T-helper 1 cell treated with Interleukin-12 subunit alpha and Interleukin-12 subunit beta and Interleukin-4 antibody, amounts not matched to agents 30 μg/mL and 1 μg/mL, for 36 hours (primary cell): ENCODE measurements around the gene TMEM100.

Experiments used
- H3K27ac Mint-ChIP-seq: one replicate; pipeline ENCODE4 v1.8.0; 2021; ENCODE audit warnings: mild to moderate bottlenecking, mixed read lengths
- H3K27me3 Mint-ChIP-seq: one replicate; pipeline ENCODE4 v1.8.0; 2021; ENCODE audit warnings: low read depth, mixed read lengths
- H3K36me3 Mint-ChIP-seq: one replicate; pipeline ENCODE4 v1.8.0; 2021; ENCODE audit warnings: low read depth, mixed read lengths
- H3K4me1 Mint-ChIP-seq: one replicate; pipeline ENCODE4 v1.8.0; 2021; ENCODE audit warnings: low read depth, mixed read lengths
- H3K4me3 Mint-ChIP-seq: one replicate; pipeline ENCODE4 v1.8.0; 2021; ENCODE audit warnings: mild to moderate bottlenecking, moderate library complexity, mixed read lengths
- H3K9me3 Mint-ChIP-seq: one replicate; pipeline ENCODE4 v1.8.0; 2021; ENCODE audit warnings: mixed read lengths

TMEM100 gene

DNA sequence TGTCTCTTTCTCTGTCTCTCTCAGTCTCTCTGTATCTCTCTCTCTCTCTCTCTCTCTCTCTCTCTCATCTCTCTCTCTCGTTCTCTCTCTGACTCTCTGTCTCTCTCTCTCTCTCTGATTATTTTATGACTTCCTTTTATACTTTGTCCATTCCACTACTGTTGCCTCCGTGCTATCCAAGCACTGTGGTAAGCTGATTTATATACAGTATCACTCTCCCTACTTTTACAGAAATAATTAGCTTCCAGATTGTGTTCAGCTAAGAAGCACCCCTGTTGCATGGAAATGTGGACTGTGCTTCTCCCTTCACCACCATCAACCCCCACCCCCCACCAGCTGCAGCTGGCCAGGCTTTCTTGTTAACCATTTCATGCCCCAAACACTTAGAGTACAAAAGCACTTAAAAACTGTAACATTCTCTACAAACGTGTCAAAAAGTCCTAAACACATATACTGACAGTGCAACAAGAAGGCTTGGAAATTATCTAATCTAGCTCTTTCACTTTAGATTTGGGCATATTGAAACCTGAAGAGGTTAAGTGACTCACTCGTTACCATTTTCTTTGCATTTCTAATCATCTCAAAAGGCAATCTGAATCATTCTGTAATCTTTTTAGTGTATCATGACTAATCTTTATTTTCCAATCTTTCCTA lies 11.6 kb upstream of the TMEM100 start:
- peaks cover 16% of the 10 kb centered on the region for H3K27me3 Mint-ChIP-seq
- no peaks in the 10 kb centered on the region for H3K9me3 Mint-ChIP-seq
- no peaks in the 10 kb centered on the region for H3K36me3 Mint-ChIP-seq
- peaks cover 10% of the 10 kb centered on the region for H3K4me1 Mint-ChIP-seq
- no peak overlapping the region for H3K4me3 Mint-ChIP-seq
- H3K27ac Mint-ChIP-seq = no peak overlapping the region

DNA sequence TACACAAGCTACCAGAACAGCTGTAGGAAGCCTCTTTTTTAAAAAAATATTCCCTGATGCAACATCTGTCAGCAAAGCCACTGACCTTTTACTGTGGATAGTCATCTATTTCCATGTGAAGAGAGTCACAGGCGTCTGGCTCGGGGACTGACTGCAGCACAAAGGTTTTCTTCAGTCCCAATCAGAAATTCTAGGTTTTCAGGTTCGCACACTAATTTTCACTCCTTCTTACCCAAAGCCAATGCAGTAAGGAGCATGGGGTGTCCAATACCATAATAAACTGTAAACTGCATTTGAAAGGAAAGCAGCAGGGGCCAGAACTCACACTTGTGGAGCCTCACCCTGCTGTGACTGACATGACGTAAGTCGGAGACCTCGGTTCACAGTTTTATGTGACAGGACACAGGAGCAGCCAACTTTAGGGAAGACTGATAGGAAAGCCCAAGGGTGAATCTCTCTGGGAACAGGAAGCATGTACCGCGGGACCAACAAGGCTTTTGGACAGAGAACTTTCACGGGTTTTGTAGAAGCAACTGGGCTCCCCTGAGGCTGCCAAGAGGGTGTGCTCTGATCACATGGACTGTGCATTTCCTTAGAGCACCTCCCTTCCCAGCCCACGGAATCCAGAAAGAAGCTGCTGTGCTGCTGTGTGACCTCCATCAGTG lies 9.1 kb upstream of the TMEM100 start:
- Mint-ChIP-seq H3K36me3 (no peaks in the 10 kb centered on the region), H3K9me3 (no peaks in the 10 kb centered on the region), H3K27ac (no peak overlapping the region), H3K27me3 (peaks cover 25% of the 10 kb centered on the region), H3K4me3 (no peak overlapping the region), H3K4me1 (peaks cover 10% of the 10 kb centered on the region)

- Mint-ChIP-seq H3K4me1 (peaks cover 10% of the 10 kb centered on the region), H3K9me3 (no peaks in the 10 kb centered on the region), H3K27me3 (peaks cover 30% of the 10 kb centered on the region), H3K4me3 (no peak overlapping the region), H3K27ac (no peak overlapping the region), H3K36me3 (no peaks in the 10 kb centered on the region)
These were observed 8.1 kb upstream of the TMEM100 start for GRCh38 chr17:55730808-55731207.

DNA sequence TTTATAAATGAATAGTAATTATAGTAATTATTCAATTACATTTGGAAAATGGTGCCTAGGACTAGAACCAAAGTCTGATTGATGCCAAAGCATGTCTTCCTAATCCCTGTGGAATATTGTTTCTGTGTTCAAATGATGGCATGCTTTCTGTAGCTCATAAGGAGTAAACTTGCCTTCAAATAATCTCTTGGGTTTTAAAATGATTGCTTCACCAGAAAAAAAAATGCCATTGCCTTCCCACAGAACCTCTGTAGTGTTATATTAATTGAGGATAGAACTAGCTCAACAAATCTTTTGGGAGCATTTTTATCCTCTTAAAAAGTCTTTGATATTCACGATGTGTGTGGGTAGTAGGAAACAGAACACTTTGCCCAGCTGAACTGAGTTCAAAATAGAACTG lies 7.7 kb upstream of the TMEM100 start:
- Mint-ChIP-seq H3K36me3 (no peaks in the 10 kb centered on the region), H3K9me3 (no peaks in the 10 kb centered on the region), H3K4me3 (no peak overlapping the region), H3K27ac (no peak overlapping the region), H3K4me1 (peaks cover 10% of the 10 kb centered on the region), H3K27me3 (peaks cover 31% of the 10 kb centered on the region)

DNA sequence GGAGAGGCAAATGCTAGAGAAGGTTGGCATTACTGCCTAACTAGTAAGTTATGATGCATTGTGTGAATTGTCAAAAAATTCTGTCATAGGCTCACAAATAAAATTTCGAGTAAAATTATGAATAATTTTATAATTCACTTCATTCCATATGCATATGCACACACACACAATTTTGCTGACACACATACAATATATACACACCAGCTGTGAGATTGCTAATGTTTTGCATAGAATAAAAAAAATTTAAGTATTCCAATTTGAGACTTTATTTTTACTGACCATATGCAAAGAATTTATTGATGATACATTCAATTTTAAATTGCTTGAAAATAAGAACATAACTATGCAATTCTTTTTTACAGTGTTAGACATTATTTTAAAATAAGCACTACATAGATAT lies 6.8 kb upstream of the TMEM100 start:
- Mint-ChIP-seq H3K4me3 (no peak overlapping the region), H3K27ac (no peak overlapping the region), H3K4me1 (peaks cover 7% of the 10 kb centered on the region), H3K36me3 (no peaks in the 10 kb centered on the region), H3K9me3 (no peaks in the 10 kb centered on the region), H3K27me3 (peaks cover 40% of the 10 kb centered on the region)

DNA sequence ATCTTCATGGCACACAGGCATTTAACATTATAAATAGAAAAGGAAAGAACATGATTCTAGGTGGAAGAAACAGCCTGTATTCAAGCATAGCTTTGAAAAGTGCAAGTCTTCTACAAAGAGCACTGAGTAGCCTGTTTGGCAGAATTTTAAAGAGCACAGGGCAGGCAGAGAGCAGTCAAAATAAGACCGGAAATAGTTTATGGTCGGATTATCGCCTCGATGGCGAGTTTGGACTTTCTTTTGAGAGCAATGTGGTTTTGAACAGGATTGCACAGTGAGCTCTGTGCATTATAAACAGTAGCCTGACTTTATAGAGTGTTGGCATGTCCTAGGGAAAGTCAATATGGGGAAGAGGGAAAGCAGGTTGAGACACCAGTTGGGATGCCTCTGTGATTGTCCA lies 6.2 kb upstream of the TMEM100 start:
- Mint-ChIP-seq H3K27ac (no peak overlapping the region), H3K36me3 (no peaks in the 10 kb centered on the region), H3K4me3 (no peak overlapping the region), H3K27me3 (peaks cover 46% of the 10 kb centered on the region), H3K9me3 (no peaks in the 10 kb centered on the region), H3K4me1 (peaks cover 1% of the 10 kb centered on the region)

- peaks cover 49% of the 10 kb centered on the region for H3K27me3 Mint-ChIP-seq
- H3K27ac Mint-ChIP-seq = no peak overlapping the region
- H3K4me1 Mint-ChIP-seq = no peaks in the 10 kb centered on the region
- no peaks in the 10 kb centered on the region for H3K9me3 Mint-ChIP-seq
- H3K4me3 Mint-ChIP-seq = no peak overlapping the region
- no peaks in the 10 kb centered on the region for H3K36me3 Mint-ChIP-seq
These were observed 5.7 kb upstream of the TMEM100 start for GRCh38 chr17:55728361-55728760.

DNA sequence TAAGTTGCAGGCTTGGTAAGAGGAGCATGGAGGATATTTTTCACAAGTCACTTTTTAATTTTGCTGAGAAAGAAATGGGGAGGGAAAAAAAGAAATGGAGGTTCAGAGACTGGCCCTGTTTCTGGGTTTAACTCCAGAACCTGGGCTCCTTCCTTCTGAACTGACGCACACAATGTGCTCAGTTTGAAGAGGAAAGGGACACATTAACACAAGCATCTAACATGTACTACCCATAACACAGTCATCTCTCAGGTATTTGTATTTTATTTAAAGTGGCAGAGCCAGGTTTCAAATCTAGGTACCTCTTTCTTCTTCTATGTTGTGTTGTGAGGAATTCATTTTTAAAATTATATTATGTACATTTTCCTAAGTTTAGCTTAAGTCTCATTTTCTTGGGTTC lies 5.3 kb upstream of the TMEM100 start:
- Mint-ChIP-seq H3K27me3 (peaks cover 53% of the 10 kb centered on the region), H3K9me3 (no peaks in the 10 kb centered on the region), H3K27ac (no peak overlapping the region), H3K36me3 (no peaks in the 10 kb centered on the region), H3K4me1 (no peaks in the 10 kb centered on the region), H3K4me3 (no peak overlapping the region)

DNA sequence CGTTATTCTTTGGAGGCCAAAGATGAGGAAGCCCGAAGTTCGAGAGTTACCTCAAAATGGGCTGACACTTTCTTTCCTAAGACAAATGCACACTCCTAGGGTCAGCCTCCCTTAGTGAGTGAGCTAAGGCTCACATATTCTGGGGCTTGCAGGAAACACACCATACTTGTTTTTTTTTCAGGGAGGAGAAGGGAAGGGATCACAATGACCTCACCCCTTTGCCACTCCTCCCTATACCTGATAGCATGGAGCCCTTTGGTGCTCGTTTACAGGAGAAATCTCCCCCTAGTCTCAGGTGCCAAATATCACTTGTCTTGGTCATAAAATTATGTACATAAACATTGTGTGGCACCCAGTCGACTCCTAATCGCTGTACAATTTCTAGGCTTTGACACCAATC lies 4.6 kb upstream of the TMEM100 start:
- H3K9me3 Mint-ChIP-seq = no peaks in the 10 kb centered on the region
- no peaks in the 10 kb centered on the region for H3K36me3 Mint-ChIP-seq
- peaks cover 55% of the 10 kb centered on the region for H3K27me3 Mint-ChIP-seq
- no peak overlapping the region for H3K4me3 Mint-ChIP-seq
- H3K27ac Mint-ChIP-seq = no peak overlapping the region
- H3K4me1 Mint-ChIP-seq = no peaks in the 10 kb centered on the region

DNA sequence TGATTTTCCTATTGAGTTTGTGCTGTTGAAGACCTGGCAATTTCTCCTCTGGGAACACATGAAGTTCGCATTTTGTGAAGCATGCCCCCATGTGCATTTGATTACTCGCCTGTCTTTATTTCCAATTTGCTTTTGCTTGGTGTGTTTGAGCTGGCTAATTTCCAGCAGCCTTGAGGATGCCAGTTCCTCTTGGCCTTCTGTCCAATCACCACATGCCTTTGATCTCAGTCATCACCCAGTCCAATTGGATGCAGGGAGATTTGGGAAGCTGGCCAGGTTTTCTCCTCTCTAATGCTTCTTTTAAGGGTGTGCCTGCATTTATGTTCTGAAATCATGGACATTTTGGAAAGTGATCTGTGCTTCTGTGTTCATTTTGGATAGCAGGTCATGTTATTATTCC lies 3.8 kb upstream of the TMEM100 start:
- no peaks in the 10 kb centered on the region for H3K36me3 Mint-ChIP-seq
- H3K4me3 Mint-ChIP-seq = no peak overlapping the region
- H3K4me1 Mint-ChIP-seq = no peaks in the 10 kb centered on the region
- H3K27me3 Mint-ChIP-seq = peaks cover 61% of the 10 kb centered on the region
- no peaks in the 10 kb centered on the region for H3K9me3 Mint-ChIP-seq
- H3K27ac Mint-ChIP-seq = no peak overlapping the region

DNA sequence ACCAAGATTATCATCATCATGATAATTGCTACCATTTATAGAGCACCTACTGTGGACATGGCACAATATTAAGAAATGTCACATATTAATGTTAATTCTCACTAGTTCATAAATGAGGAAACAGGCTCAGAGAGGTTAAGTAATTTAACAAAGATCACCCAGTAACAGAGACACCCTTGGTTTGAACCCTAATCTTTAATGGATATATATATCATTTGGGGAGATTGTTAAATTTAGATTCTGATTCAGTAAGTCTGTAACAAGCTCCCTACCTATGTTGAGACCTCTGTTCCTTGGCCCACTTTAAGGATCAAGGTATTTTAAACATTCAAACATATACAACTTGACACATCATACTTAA lies 804 bp upstream of the TMEM100 start:
- Mint-ChIP-seq H3K27ac (no peak overlapping the region), H3K9me3 (no peaks in the 10 kb centered on the region), H3K4me3 (no peak overlapping the region), H3K27me3 (peaks cover 60% of the 10 kb centered on the region), H3K36me3 (no peaks in the 10 kb centered on the region), H3K4me1 (no peaks in the 10 kb centered on the region)

- Mint-ChIP-seq H3K4me1 (no peaks in the 10 kb centered on the region), H3K27me3 (peaks cover 55% of the 10 kb centered on the region), H3K36me3 (no peaks in the 10 kb centered on the region), H3K9me3 (no peaks in the 10 kb centered on the region), H3K4me3 (no peak overlapping the region), H3K27ac (no peak overlapping the region)
These were observed 488 bp downstream of the TMEM100 start for GRCh38 chr17:55722016-55722736.

GRCh38 chr17:55720919-55721836 lies 1.5 kb downstream of the TMEM100 start:
- H3K9me3 Mint-ChIP-seq = no peaks in the 10 kb centered on the region
- H3K4me3 Mint-ChIP-seq = no peak overlapping the region
- peaks cover 45% of the 10 kb centered on the region for H3K27me3 Mint-ChIP-seq
- no peaks in the 10 kb centered on the region for H3K4me1 Mint-ChIP-seq
- H3K27ac Mint-ChIP-seq = no peak overlapping the region
- no peaks in the 10 kb centered on the region for H3K36me3 Mint-ChIP-seq

- Mint-ChIP-seq H3K27ac (no peak overlapping the region), H3K9me3 (no peaks in the 10 kb centered on the region), H3K4me1 (no peaks in the 10 kb centered on the region), H3K4me3 (no peak overlapping the region), H3K27me3 (peaks cover 24% of the 10 kb centered on the region), H3K36me3 (no peaks in the 10 kb centered on the region)
These were observed 4.5 kb downstream of the TMEM100 start for GRCh38 chr17:55717898-55718735.
